GM23338 (cell line): ENCODE data around the gene CCDC138. TPM values are rescaled to one million over a fixed set of nuclear protein-coding genes. Genes with fewer than 3 reads are reported as not detected.

Experiments
- ATAC-seq: fragments of 200-7000 bp; cut with Tn5 transposase; 3 replicates; pipeline ENCODE4 v1.9.1; 2020
- DNase-seq: peaks from one replicate; pipeline ENCODE4 v3.0.0-alpha.2; 2015; ENCODE audit warnings: low spot score
- H2AFZ ChIP-seq: fragments of 200-600 bp; sonication (generic); 2 replicates; pipeline ENCODE4 v1.8.0; 2016; ENCODE audit warnings: antibody characterized with exemption, mild to moderate bottlenecking, moderate library complexity
- H3F3A ChIP-seq: fragments of 200-600 bp; sonication (generic); replicated peaks from 2 replicates; pipeline ENCODE4 v1.8.0; 2017; ENCODE audit warnings: antibody characterized with exemption, mixed run types, low read depth
- H3K27ac ChIP-seq: fragments of 200-600 bp; sonication (generic); 2 replicates; pipeline ENCODE4 v1.6.1; 2016; ENCODE audit warnings: low read depth
- H3K27me3 ChIP-seq: fragments of 200-600 bp; sonication (generic); 2 replicates; pipeline ENCODE4 v1.8.0; 2016; ENCODE audit warnings: mild to moderate bottlenecking, mixed run types, moderate library complexity; ENCODE audit not compliant: insufficient read depth
- H3K36me3 ChIP-seq: fragments of 200-600 bp; sonication (generic); 2 replicates; pipeline ENCODE4 v1.8.0; 2016; ENCODE audit warnings: mild to moderate bottlenecking; ENCODE audit not compliant: insufficient read depth
- H3K4me1 ChIP-seq: fragments of 200-600 bp; sonication (generic); 2 replicates; pipeline ENCODE4 v1.8.0; 2016; ENCODE audit warnings: mild to moderate bottlenecking, moderate library complexity; ENCODE audit not compliant: insufficient read depth
- H3K4me2 ChIP-seq: fragments of 200-600 bp; sonication (generic); 2 replicates; pipeline ENCODE4 v1.7.1; 2017; ENCODE audit warnings: mixed run types
- H3K4me3 ChIP-seq: fragments of 200-600 bp; sonication (generic); 2 replicates; pipeline ENCODE4 v1.6.1; 2016; ENCODE audit warnings: mixed run types
- H3K79me2 ChIP-seq: fragments of 200-600 bp; sonication (generic); replicated peaks from 2 replicates; pipeline ENCODE4 v1.8.0; 2017; ENCODE audit warnings: mild to moderate bottlenecking; ENCODE audit not compliant: insufficient read depth
- H3K9me2 ChIP-seq: fragments of 200-600 bp; sonication (generic); 2 replicates; pipeline ENCODE4 v1.8.0; 2017; ENCODE audit not compliant: insufficient read depth
- H4K20me1 ChIP-seq: fragments of 200-600 bp; sonication (generic); replicated peaks from 2 replicates; pipeline ENCODE4 v1.8.0; 2017; ENCODE audit warnings: mild to moderate bottlenecking; ENCODE audit not compliant: insufficient read depth
- H3K27ac Mint-ChIP-seq: 2 replicates; pipeline ENCODE4 v1.8.0; 2020; ENCODE audit warnings: inconsistent platforms, mild to moderate bottlenecking, moderate library complexity, mixed read lengths
- H3K27me3 Mint-ChIP-seq: 3 replicates; pipeline ENCODE4 v1.8.0; 2022; ENCODE audit warnings: low read depth, mild to moderate bottlenecking, moderate library complexity, mixed read lengths, inconsistent platforms; ENCODE audit not compliant: insufficient read depth, poor library complexity
- H3K36me3 Mint-ChIP-seq: 3 replicates; pipeline ENCODE4 v1.8.0; 2021; ENCODE audit warnings: low read depth, mild to moderate bottlenecking, inconsistent platforms, moderate library complexity, mixed read lengths
- H3K4me1 Mint-ChIP-seq: 3 replicates; pipeline ENCODE4 v1.8.0; 2020; ENCODE audit warnings: mild to moderate bottlenecking, inconsistent platforms, mixed read lengths
- H3K4me3 Mint-ChIP-seq: 3 replicates; pipeline ENCODE4 v1.8.0; 2021; ENCODE audit warnings: moderate library complexity, mild to moderate bottlenecking, inconsistent platforms, mixed read lengths
- H3K9me3 Mint-ChIP-seq: 3 replicates; pipeline ENCODE4 v1.8.0; 2020; ENCODE audit warnings: moderate library complexity, mild to moderate bottlenecking, inconsistent platforms, mixed read lengths
- CREB1 ChIP-seq: fragments of 250-450 bp; sonication (Bioruptor Pico); IDR thresholded peaks from 2 replicates; pipeline ENCODE4 v1.5.0; 2020; ENCODE audit warnings: low read depth, mild to moderate bottlenecking, moderate library complexity
- CTCF ChIP-seq, 2 experiments: fragments of 200-600 bp in 1 of 2; sonication (generic) in 1 of 2; conservative IDR thresholded peaks; 2 replicates each; pipeline versions ENCODE4 v1.5.1 to v1.6.1; 2016 to 2017; ENCODE audit warnings: antibody characterized with exemption in 2 of 2, low read depth in 2 of 2, mild to moderate bottlenecking in 2 of 2, moderate library complexity in 1 of 2
- ETS1 ChIP-seq: IDR thresholded peaks from 2 replicates; pipeline ENCODE4 v1.6.1; 2016; ENCODE audit warnings: antibody characterized with exemption
- EZH2 ChIP-seq: fragments of 200-600 bp; sonication (generic); IDR thresholded peaks from one replicate; pipeline ENCODE4 v1.8.0; 2017; ENCODE audit warnings: antibody characterized with exemption, mild to moderate bottlenecking, low read depth; ENCODE audit not compliant: unreplicated experiment
- EZH2phosphoT487 ChIP-seq: fragments of 200-600 bp; sonication (generic); IDR thresholded peaks from one replicate; pipeline ENCODE4 v1.8.1; 2018; ENCODE audit warnings: antibody characterized with exemption; ENCODE audit not compliant: unreplicated experiment
- JUNB ChIP-seq: IDR thresholded peaks from one replicate; pipeline ENCODE4 v1.6.1; 2016; ENCODE audit warnings: antibody characterized with exemption; ENCODE audit not compliant: unreplicated experiment
- NANOG ChIP-seq: IDR thresholded peaks from 2 replicates; pipeline ENCODE4 v1.6.1; 2016; ENCODE audit warnings: antibody characterized with exemption, borderline replicate concordance
- POLR2AphosphoS5 ChIP-seq: IDR thresholded peaks from 2 replicates; pipeline ENCODE4 v1.6.1; 2016; ENCODE audit warnings: antibody characterized with exemption, low read depth
- STAT1 ChIP-seq: IDR thresholded peaks from one replicate; pipeline ENCODE4 v1.6.1; 2016; ENCODE audit warnings: antibody characterized with exemption; ENCODE audit not compliant: unreplicated experiment
- ZNF331 ChIP-seq: fragments of 250-450 bp; sonication (Bioruptor Pico); IDR thresholded peaks from 2 replicates; pipeline ENCODE4 v1.5.0; 2020; ENCODE audit warnings: low read depth, mild to moderate bottlenecking, moderate library complexity
- ZNF462 ChIP-seq: fragments of 250-450 bp; sonication (Bioruptor Pico); IDR thresholded peaks from 2 replicates; pipeline ENCODE4 v1.5.0; 2020; ENCODE audit warnings: mild to moderate bottlenecking, moderate library complexity
- polyA plus RNA-seq: library from polyadenylated mRNA; unstranded; fragments of >200 nt; fragmentation: Nextera tagmentation; extraction: Ambion mirVana; gene quantifications from 2 replicates; pipeline ENCODE4 v1.2.1, GENCODE V29; 2016
- total RNA-seq: library from RNA; depleted of rRNA; stranded (reverse); fragments of >200 nt; shearing (Covaris generic); gene quantifications from 2 replicates; pipeline ENCODE4 v1.2.3, GENCODE V29; 2014

CCDC138 gene
- total and polyA plus RNA-seq, 2 experiments from 2014 or later = 30.8 to 31.6 TPM

GRCh38 chr2:108908713-108909070 is 122.1 kb downstream of the CCDC138 start:
- Histone ChIP-seq H3K27me3 (no peaks in the 10 kb centered on the region), H3K4me1 (no peaks in the 10 kb centered on the region), H2AFZ (no peak overlapping the region), H3K4me3 (no peak overlapping the region), H3K27ac (no peak overlapping the region), H3K79me2 (no peaks in the 10 kb centered on the region), H4K20me1 (no peaks in the 10 kb centered on the region), H3K36me3 (no peaks in the 10 kb centered on the region), H3K4me2 (no peak overlapping the region), H3K9me2 (no peaks in the 10 kb centered on the region), H3F3A (no peaks in the 10 kb centered on the region)
- no peak for TF ChIP-seq NANOG
- no peak for TF ChIP-seq JUNB
- no peak for TF ChIP-seq STAT1
- TF ChIP-seq ETS1 = no peak
- TF ChIP-seq ZNF462 (CRISPR knock-in tag) = no peak
- TF ChIP-seq POLR2AphosphoS5 = no peak
- TF ChIP-seq CTCF (conservative IDR thresholded peaks at IDR 0.05; ENCODE audit: low read depth in 2 of 2) = no peak
- no peak for TF ChIP-seq ZNF331 (CRISPR knock-in tag)
- no peak for TF ChIP-seq CREB1 (CRISPR knock-in tag)
- TF ChIP-seq EZH2 = no peak
- TF ChIP-seq EZH2phosphoT487 = no peak
- Mint-ChIP-seq H3K4me1 (no peaks in the 10 kb centered on the region; the same call in 2 of the 3 replicates), H3K27me3 (no peaks in the 10 kb centered on the region), H3K36me3 (no peaks in the 10 kb centered on the region; the same call in 2 of the 3 replicates), H3K27ac (no peak overlapping the region), H3K9me3 (no peaks in the 10 kb centered on the region), H3K4me3 (no peak overlapping the region)
- no peak for ATAC-seq
- DNase-seq = no peak
